ENCODE data around the gene ASB7.

DNA sequence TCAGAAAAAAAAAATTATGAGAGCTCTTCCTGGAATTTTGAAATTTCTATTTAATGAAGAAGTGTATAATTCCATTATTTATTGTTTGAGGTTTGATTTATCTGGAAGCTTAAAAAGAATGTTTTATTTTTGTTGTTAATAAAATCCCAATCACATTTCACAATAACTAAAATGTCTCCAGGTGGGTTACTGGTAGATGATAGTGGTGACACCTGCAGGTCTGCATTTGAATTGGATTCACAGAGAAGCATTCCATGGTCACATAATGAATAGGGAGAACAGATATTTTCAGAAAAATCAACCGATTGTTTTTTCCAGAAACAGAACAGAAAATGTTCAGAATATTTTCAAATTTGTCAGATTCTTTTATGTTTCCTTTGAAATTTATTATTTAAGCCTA is 48.3 kb downstream of the ASB7 start:
- TF ChIP-seq, protein P1, sequence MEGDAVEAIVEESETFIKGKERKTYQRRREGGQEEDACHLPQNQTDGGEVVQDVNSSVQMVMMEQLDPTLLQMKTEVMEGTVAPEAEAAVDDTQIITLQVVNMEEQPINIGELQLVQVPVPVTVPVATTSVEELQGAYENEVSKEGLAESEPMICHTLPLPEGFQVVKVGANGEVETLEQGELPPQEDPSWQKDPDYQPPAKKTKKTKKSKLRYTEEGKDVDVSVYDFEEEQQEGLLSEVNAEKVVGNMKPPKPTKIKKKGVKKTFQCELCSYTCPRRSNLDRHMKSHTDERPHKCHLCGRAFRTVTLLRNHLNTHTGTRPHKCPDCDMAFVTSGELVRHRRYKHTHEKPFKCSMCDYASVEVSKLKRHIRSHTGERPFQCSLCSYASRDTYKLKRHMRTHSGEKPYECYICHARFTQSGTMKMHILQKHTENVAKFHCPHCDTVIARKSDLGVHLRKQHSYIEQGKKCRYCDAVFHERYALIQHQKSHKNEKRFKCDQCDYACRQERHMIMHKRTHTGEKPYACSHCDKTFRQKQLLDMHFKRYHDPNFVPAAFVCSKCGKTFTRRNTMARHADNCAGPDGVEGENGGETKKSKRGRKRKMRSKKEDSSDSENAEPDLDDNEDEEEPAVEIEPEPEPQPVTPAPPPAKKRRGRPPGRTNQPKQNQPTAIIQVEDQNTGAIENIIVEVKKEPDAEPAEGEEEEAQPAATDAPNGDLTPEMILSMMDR (IDR thresholded peaks at IDR 0.05), result no peak
- no peak for TF ChIP-seq POLR2A (IDR thresholded peaks at IDR 0.05)

Measured in adrenal gland (tissue), 5 donors.